Measurements from ENCODE around the gene FSTL4. TPM values are rescaled to one million over a fixed set of nuclear protein-coding genes. Genes with fewer than 3 reads are reported as not detected.

FSTL4 gene
- total RNA-seq, 4 donors from 2014 or later = 0.18 to 0.27 (median 0.20) TPM; not detected in 1

GRCh38 chr5:133599600-133599999 lies 12.7 kb downstream of the FSTL4 start:
- no peak overlapping the region for H3K27ac ChIP-seq
- DNase-seq (no peak), ATAC-seq (no peak)
- no peaks in the 10 kb centered on the region for H3K36me3 ChIP-seq
- in situ Hi-C loops (cut with MboI; ENCODE audit: low sequenced_read_pairs in 4 of 4) = no loop called here
- H3K4me3 ChIP-seq = no peak overlapping the region
- intact Hi-C loops (cut with DNase I; ENCODE audit: low total_unique reads) = no loop called here
- H3K27me3 ChIP-seq = no peaks in the 10 kb centered on the region
- H3K9me3 ChIP-seq = no peaks in the 10 kb centered on the region
- H3K4me1 ChIP-seq = no peaks in the 10 kb centered on the region
- TF ChIP-seq CTCF (IDR thresholded peaks at IDR 0.05 in 4 of 5, conservative IDR thresholded peaks at IDR 0.05 in 1 of 5) (no peak), POLR2A (IDR thresholded peaks at IDR 0.05) (no peak)

- Histone ChIP-seq H3K27ac (no peak overlapping the region), H3K4me1 (no peaks in the 10 kb centered on the region), H3K4me3 (no peak overlapping the region), H3K9me3 (no peaks in the 10 kb centered on the region), H3K36me3 (no peaks in the 10 kb centered on the region), H3K27me3 (no peaks in the 10 kb centered on the region)
- in situ Hi-C loops (cut with MboI; ENCODE audit: low sequenced_read_pairs in 4 of 4) (no loop called here), intact Hi-C loops (cut with DNase I; ENCODE audit: low total_unique reads) (no loop called here)
- DNase-seq = no peak
- ATAC-seq = no peak
- TF ChIP-seq POLR2A (IDR thresholded peaks at IDR 0.05) (no peak), CTCF (IDR thresholded peaks at IDR 0.05 in 4 of 5, conservative IDR thresholded peaks at IDR 0.05 in 1 of 5) (no peak)
Observed at GRCh38 chr5:133599044-133599443, 13.3 kb downstream of the FSTL4 start.

- no peak overlapping the region for H3K27ac ChIP-seq
- H3K4me1 ChIP-seq = no peaks in the 10 kb centered on the region
- in situ Hi-C loops (cut with MboI; ENCODE audit: low sequenced_read_pairs in 4 of 4) (no loop called here), intact Hi-C loops (cut with DNase I; ENCODE audit: low total_unique reads) (no loop called here)
- H3K9me3 ChIP-seq = no peaks in the 10 kb centered on the region
- TF ChIP-seq POLR2A (IDR thresholded peaks at IDR 0.05) (no peak), CTCF (IDR thresholded peaks at IDR 0.05 in 4 of 5, conservative IDR thresholded peaks at IDR 0.05 in 1 of 5) (no peak)
- H3K4me3 ChIP-seq = no peak overlapping the region
- DNase-seq (no peak), ATAC-seq (no peak)
- H3K36me3 ChIP-seq = no peaks in the 10 kb centered on the region
- H3K27me3 ChIP-seq = no peaks in the 10 kb centered on the region
Observed at GRCh38 chr5:133596049-133596448, 16.3 kb downstream of the FSTL4 start.

- TF ChIP-seq POLR2A (IDR thresholded peaks at IDR 0.05) (no peak), CTCF (IDR thresholded peaks at IDR 0.05 in 4 of 5, conservative IDR thresholded peaks at IDR 0.05 in 1 of 5) (no peak)
- Histone ChIP-seq H3K27ac (no peak overlapping the region), H3K4me3 (no peak overlapping the region), H3K9me3 (no peaks in the 10 kb centered on the region), H3K36me3 (no peaks in the 10 kb centered on the region), H3K27me3 (no peaks in the 10 kb centered on the region), H3K4me1 (no peaks in the 10 kb centered on the region)
- in situ Hi-C loops (cut with MboI; ENCODE audit: low sequenced_read_pairs in 4 of 4) = no loop called here
- intact Hi-C loops (cut with DNase I; ENCODE audit: low total_unique reads) = no loop called here
- ATAC-seq (no peak), DNase-seq (no peak)
Observed at GRCh38 chr5:133595465-133595864, 16.9 kb downstream of the FSTL4 start.

- in situ Hi-C loops (cut with MboI; ENCODE audit: low sequenced_read_pairs in 4 of 4) (no loop called here), intact Hi-C loops (cut with DNase I; ENCODE audit: low total_unique reads) (no loop called here)
- ATAC-seq = no peak
- no peaks in the 10 kb centered on the region for H3K36me3 ChIP-seq
- H3K4me3 ChIP-seq = no peak overlapping the region
- no peaks in the 10 kb centered on the region for H3K4me1 ChIP-seq
- H3K9me3 ChIP-seq = no peaks in the 10 kb centered on the region
- no peak overlapping the region for H3K27ac ChIP-seq
- no peak for DNase-seq
- no peak for TF ChIP-seq CTCF (IDR thresholded peaks at IDR 0.05 in 4 of 5, conservative IDR thresholded peaks at IDR 0.05 in 1 of 5)
- TF ChIP-seq POLR2A (IDR thresholded peaks at IDR 0.05) = no peak
- H3K27me3 ChIP-seq = no peaks in the 10 kb centered on the region
Observed at GRCh38 chr5:133589286-133589685, 23.1 kb downstream of the FSTL4 start.

Data from gastrocnemius medialis (tissue), 4 donors.